Loucy (cell line): ENCODE measurements around the gene UBL7.
A peak's percentile ranks its signal among the peaks of the same experiment; 100 is the strongest.

ENCODE experiments used
- H2AFZ ChIP-seq: fragments of 200-600 bp; sonication (generic); 2 replicates; pipeline ENCODE4 v1.6.0; 2016; ENCODE audit warnings: antibody characterized with exemption, mild to moderate bottlenecking, low read length, moderate library complexity
- H3F3A ChIP-seq: fragments of 200-600 bp; 2 replicates; pipeline ENCODE4 v1.6.0; 2016; ENCODE audit warnings: antibody characterized with exemption, low read depth, mild to moderate bottlenecking
- H3K27me3 ChIP-seq: fragments of 200-600 bp; sonication (generic); 2 replicates; pipeline ENCODE4 v1.6.1; 2014; ENCODE audit warnings: low read length, mild to moderate bottlenecking; ENCODE audit not compliant: insufficient read depth, poor library complexity, severe bottlenecking
- H3K36me3 ChIP-seq: fragments of 200-600 bp; sonication (generic); 2 replicates; pipeline ENCODE4 v1.6.1; 2016; ENCODE audit warnings: low read length; ENCODE audit not compliant: insufficient read depth
- H3K4me1 ChIP-seq: fragments of 200-600 bp; sonication (generic); 2 replicates; pipeline ENCODE4 v1.5.1; 2014; ENCODE audit warnings: low read length, mild to moderate bottlenecking; ENCODE audit not compliant: insufficient read depth, poor library complexity, severe bottlenecking
- H3K4me2 ChIP-seq: fragments of 200-600 bp; sonication (generic); 2 replicates; pipeline ENCODE4 v1.6.0; 2014; ENCODE audit warnings: antibody characterized with exemption, low read length, low read depth, mild to moderate bottlenecking; ENCODE audit not compliant: poor library complexity, severe bottlenecking
- H3K4me3 ChIP-seq: fragments of 200-600 bp; sonication (generic); 2 replicates; pipeline ENCODE4 v1.5.1; 2014; ENCODE audit warnings: low read length, mild to moderate bottlenecking, mixed read lengths; ENCODE audit not compliant: poor library complexity, severe bottlenecking
- H3K79me2 ChIP-seq: fragments of 200-600 bp; sonication (generic); 2 replicates; pipeline ENCODE4 v1.6.1; 2014; ENCODE audit warnings: low read length; ENCODE audit not compliant: insufficient read depth
- H3K9ac ChIP-seq: fragments of 200-600 bp; sonication (generic); 2 replicates; pipeline ENCODE4 v1.6.0; 2014; ENCODE audit warnings: mild to moderate bottlenecking, low read depth, low read length, moderate library complexity; ENCODE audit not compliant: poor library complexity, severe bottlenecking
- H3K9me2 ChIP-seq: fragments of 200-600 bp; sonication (generic); replicated peaks from 2 replicates; pipeline ENCODE4 v1.6.1; 2016; ENCODE audit warnings: low read depth, low read length, mixed read lengths
- H3K9me3 ChIP-seq: fragments of 200-600 bp; sonication (generic); 2 replicates; pipeline ENCODE4 v1.6.1; 2014; ENCODE audit warnings: mild to moderate bottlenecking, antibody characterized with exemption, low read length, low read depth; ENCODE audit not compliant: insufficient read depth
- H4K20me1 ChIP-seq: fragments of 200-600 bp; sonication (generic); 2 replicates; pipeline ENCODE4 v1.6.0; 2014; ENCODE audit warnings: antibody characterized with exemption, low read length, mild to moderate bottlenecking; ENCODE audit not compliant: insufficient read depth, poor library complexity, severe bottlenecking
- EZH2phosphoT487 ChIP-seq: fragments of 200-600 bp; IDR thresholded peaks from 2 replicates; pipeline ENCODE4 v1.6.1; 2018; ENCODE audit warnings: antibody characterized with exemption, mild to moderate bottlenecking, moderate library complexity, borderline replicate concordance
- TF ChIP-seq, protein P1 (sequence below): fragments of 200-600 bp; sonication (generic); conservative IDR thresholded peaks from 2 replicates; pipeline ENCODE4 v1.5.1; 2014; ENCODE audit warnings: mild to moderate bottlenecking, antibody characterized with exemption, low read length

UBL7 gene

DNA sequence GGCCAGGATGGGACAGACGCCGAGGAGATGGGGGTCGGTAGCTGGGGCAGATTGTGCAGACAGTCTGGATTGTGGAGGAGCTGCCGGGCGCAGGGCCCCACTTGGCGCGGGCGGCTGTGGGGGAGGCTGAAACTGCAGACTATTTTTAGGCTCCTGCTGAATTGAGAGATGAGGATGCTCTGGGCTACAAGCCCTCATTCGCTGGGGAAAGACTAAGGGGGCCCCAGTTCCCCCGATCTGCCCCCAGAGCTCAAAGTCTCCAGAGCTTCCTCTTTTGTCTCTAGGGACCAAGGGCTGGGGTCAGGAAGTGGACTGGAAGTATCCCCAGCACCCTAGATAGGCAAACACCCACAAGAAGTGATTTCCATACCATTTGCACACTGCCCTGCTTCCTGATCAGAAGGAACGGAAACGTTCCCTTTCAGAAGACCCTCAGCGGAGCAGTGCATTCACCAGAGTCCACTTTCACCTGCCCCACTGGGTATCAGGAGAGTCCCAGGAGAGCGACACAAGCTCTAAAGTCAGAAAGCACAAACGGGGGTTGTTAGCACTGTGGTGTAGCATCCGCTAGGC is 56.9 kb downstream of the UBL7 start:
- H3K9me2 ChIP-seq, result no peaks in the 10 kb centered on the region
- H3K9ac ChIP-seq, result peak overlapping the region; percentile 70
- no peaks in the 10 kb centered on the region for H3F3A ChIP-seq
- H3K79me2 ChIP-seq, result no peaks in the 10 kb centered on the region
- no peaks in the 10 kb centered on the region for H3K27me3 ChIP-seq
- no peaks in the 10 kb centered on the region for H3K36me3 ChIP-seq
- H4K20me1 ChIP-seq, result no peaks in the 10 kb centered on the region
- no peaks in the 10 kb centered on the region for H3K9me3 ChIP-seq
- H2AFZ ChIP-seq, result no peak overlapping the region
- H3K4me2 ChIP-seq, result peak overlapping the region; percentile 79
- H3K4me1 ChIP-seq, result peaks cover 53% of the 10 kb centered on the region
- H3K4me3 ChIP-seq, result no peak overlapping the region
- no peak for TF ChIP-seq EZH2phosphoT487
- TF ChIP-seq, protein P1, sequence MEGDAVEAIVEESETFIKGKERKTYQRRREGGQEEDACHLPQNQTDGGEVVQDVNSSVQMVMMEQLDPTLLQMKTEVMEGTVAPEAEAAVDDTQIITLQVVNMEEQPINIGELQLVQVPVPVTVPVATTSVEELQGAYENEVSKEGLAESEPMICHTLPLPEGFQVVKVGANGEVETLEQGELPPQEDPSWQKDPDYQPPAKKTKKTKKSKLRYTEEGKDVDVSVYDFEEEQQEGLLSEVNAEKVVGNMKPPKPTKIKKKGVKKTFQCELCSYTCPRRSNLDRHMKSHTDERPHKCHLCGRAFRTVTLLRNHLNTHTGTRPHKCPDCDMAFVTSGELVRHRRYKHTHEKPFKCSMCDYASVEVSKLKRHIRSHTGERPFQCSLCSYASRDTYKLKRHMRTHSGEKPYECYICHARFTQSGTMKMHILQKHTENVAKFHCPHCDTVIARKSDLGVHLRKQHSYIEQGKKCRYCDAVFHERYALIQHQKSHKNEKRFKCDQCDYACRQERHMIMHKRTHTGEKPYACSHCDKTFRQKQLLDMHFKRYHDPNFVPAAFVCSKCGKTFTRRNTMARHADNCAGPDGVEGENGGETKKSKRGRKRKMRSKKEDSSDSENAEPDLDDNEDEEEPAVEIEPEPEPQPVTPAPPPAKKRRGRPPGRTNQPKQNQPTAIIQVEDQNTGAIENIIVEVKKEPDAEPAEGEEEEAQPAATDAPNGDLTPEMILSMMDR, result no peak

DNA sequence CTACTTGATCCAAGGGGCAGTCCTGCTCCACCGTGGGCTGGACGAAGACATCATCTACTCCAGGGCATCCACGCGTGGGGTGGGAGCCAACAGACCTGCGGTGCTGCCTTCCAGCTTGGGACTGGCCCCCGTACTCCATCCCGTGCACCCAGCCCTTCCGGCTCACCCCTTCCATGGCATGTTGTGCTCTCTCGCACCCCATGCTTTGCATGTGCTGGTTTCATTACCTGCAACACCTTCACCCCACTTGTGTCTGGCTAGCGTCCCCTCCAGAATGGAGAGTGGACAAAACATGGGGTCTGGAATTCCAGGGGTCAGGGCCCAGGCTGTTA is 57.4 kb downstream of the UBL7 start:
- TF ChIP-seq, protein P1, result no peak
- TF ChIP-seq EZH2phosphoT487, result no peak
- Histone ChIP-seq H3K4me3 (peak overlapping the region; percentile 57), H3F3A (no peaks in the 10 kb centered on the region)

DNA sequence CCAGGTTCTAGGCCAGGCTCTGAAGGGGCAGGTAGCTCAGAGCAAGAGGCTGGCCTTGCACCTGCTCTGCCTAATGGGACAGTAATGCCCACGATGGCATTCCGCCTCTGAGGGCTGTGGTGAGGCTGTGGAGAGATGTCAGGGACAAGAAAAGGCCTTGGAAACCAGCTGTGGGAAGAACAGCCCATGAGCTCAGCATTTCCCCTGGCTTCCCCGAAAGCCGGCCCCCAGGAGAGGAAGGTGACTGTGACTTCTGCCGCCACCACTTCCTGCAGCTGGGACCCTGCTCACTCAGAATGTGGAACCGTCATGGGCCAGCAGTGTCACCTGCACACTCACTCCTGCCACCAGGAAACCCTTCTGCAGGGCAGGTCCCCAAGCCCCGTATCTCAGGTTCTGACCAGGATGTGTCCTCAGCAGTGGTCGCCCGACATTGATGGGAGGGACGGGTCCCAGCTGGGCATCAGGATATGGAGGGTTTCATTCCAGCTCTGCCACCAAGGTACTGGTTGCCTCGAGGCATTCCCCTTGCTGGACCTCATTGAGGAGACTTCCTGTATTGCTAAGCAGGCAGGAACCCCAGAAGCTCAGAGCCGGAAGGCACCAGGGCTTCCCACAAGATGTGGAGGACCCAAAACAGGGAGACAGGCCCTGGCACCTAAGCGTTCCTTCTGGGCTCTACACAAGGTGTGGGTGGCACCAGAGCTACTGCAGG is 57.9 kb downstream of the UBL7 start:
- Histone ChIP-seq H3K27me3 (no peaks in the 10 kb centered on the region), H3K4me2 (peak overlapping the region; percentile 79), H3K4me1 (peaks cover 63% of the 10 kb centered on the region), H3K79me2 (no peaks in the 10 kb centered on the region), H3F3A (no peaks in the 10 kb centered on the region), H3K4me3 (peak overlapping the region; percentile 57), H3K36me3 (no peaks in the 10 kb centered on the region), H3K9me2 (no peaks in the 10 kb centered on the region), H4K20me1 (no peaks in the 10 kb centered on the region), H2AFZ (no peak overlapping the region; the same call in 1 of the 2 replicates), H3K9me3 (no peaks in the 10 kb centered on the region), H3K9ac (peak overlapping the region; percentile 70)
- TF ChIP-seq, protein P1, result no peak
- no peak for TF ChIP-seq EZH2phosphoT487

More for the DNA sequence above, 57.4 kb downstream of the UBL7 start:
- H4K20me1 ChIP-seq, result no peaks in the 10 kb centered on the region
- no peaks in the 10 kb centered on the region for H3K9me3 ChIP-seq
- H3K4me1 ChIP-seq, result peaks cover 58% of the 10 kb centered on the region
- H3K79me2 ChIP-seq, result no peaks in the 10 kb centered on the region
- peak overlapping the region; percentile 70 for H3K9ac ChIP-seq
- H3K4me2 ChIP-seq, result peak overlapping the region; percentile 79
- H3K27me3 ChIP-seq, result no peaks in the 10 kb centered on the region
- no peaks in the 10 kb centered on the region for H3K36me3 ChIP-seq
- H3K9me2 ChIP-seq, result no peaks in the 10 kb centered on the region
- H2AFZ ChIP-seq, result no peak overlapping the region
